ENCODE measurements around the gene MYNN.

DNA sequence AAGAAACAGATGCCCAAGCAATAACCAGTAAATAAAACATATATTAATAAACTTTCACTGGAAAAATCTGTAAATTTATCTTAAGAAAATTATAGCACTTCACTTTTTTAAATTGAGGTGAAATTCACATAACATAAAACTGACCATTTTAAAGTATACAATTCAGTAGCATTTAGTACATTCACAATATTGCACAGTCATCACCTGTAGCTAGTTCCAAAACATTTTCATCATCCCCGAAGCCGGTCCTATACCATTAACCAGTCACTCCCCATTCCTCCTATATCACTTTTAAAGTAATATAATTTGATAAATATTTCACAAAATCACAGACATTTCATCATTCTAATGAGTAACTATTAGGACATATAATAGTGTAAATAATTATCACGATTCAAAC is 31.5 kb downstream of the MYNN start:
- no peak for TF ChIP-seq EZH2 (optimal IDR thresholded peaks at IDR 0.05; ENCODE audit: low read depth, low read length)
- TF ChIP-seq, protein P1, sequence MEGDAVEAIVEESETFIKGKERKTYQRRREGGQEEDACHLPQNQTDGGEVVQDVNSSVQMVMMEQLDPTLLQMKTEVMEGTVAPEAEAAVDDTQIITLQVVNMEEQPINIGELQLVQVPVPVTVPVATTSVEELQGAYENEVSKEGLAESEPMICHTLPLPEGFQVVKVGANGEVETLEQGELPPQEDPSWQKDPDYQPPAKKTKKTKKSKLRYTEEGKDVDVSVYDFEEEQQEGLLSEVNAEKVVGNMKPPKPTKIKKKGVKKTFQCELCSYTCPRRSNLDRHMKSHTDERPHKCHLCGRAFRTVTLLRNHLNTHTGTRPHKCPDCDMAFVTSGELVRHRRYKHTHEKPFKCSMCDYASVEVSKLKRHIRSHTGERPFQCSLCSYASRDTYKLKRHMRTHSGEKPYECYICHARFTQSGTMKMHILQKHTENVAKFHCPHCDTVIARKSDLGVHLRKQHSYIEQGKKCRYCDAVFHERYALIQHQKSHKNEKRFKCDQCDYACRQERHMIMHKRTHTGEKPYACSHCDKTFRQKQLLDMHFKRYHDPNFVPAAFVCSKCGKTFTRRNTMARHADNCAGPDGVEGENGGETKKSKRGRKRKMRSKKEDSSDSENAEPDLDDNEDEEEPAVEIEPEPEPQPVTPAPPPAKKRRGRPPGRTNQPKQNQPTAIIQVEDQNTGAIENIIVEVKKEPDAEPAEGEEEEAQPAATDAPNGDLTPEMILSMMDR (IDR thresholded peaks at IDR 0.05; ENCODE audit: low read length), result no peak

All from MM.1S (cell line).